Measurements from ENCODE around the gene CAMK2A. TPM values are rescaled to one million over a fixed set of nuclear protein-coding genes. Genes with fewer than 3 reads are reported as not detected.

The CAMK2A gene
- total RNA-seq, 1 donor from 2014 or later, result not detected

DNA sequence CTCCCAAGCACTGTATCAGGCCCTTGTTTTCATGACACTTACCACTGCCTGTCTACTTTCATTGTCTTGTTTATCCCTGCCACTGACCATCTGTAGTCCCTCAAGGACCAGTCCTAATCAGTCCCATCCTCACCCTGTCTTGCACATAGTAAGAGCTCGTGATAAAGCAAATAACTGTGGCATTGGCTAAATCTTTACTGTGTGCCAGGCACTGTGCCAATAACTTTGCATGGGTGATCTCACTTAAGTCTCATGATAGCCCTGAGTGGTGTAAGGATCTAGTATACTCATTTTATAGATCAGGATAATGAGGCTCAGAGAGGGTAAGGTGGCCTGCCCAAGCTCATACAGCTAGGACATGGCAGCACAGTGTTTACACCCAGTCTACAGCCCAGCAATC is 117.4 kb downstream of the CAMK2A start:
- DNase-seq (ENCODE audit: low read depth, low spot score), result no peak

Other genes starting within 250 kb of the CAMK2A start
- gene CSF1R, start 203.2 kb downstream of the CAMK2A start, total RNA-seq, result not detected in 2 replicates
- 0.07 and 0.14 TPM in 2 replicates for gene PDGFRB, start 133.9 kb downstream of the CAMK2A start, total RNA-seq
- gene CDX1, start 123.0 kb downstream of the CAMK2A start, total RNA-seq, result not detected in 2 replicates
- not detected in 2 replicates for gene SLC6A7, start 99.7 kb downstream of the CAMK2A start, total RNA-seq
- gene ARSI, start 13.1 kb upstream of the CAMK2A start, total RNA-seq, result 0.04 TPM in 1 of 2 replicates, not detected in the other
- gene TCOF1, start 67.9 kb upstream of the CAMK2A start, total RNA-seq, result 20.0 and 41.1 TPM in 2 replicates
- gene CD74, start 123.1 kb upstream of the CAMK2A start, total RNA-seq, result 0.07 and 1.6 TPM in 2 replicates
- gene RPS14, start 160.0 kb upstream of the CAMK2A start, total RNA-seq, result 2,175 and 2,829 TPM in 2 replicates
- 29.9 and 51.9 TPM in 2 replicates for gene NDST1, start 218.4 kb upstream of the CAMK2A start, total RNA-seq